Measurements from ENCODE around the gene DPCD.

DNA sequence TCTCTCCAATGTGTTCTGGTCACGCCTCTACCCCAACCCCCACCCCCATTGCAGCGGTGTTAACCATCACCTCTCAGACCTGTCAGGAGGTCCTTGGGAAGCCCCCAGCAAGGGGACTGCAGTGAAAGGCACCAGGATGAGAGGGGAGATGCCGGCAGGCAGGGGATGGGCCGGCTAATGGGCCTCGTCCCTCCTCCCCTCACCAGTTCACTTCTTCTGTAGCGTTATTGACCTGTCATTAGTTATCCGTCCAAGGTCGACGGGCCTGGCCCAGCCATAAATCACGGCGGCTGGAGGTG lies 18.8 kb upstream of the DPCD start:
- TF ChIP-seq, protein P1, sequence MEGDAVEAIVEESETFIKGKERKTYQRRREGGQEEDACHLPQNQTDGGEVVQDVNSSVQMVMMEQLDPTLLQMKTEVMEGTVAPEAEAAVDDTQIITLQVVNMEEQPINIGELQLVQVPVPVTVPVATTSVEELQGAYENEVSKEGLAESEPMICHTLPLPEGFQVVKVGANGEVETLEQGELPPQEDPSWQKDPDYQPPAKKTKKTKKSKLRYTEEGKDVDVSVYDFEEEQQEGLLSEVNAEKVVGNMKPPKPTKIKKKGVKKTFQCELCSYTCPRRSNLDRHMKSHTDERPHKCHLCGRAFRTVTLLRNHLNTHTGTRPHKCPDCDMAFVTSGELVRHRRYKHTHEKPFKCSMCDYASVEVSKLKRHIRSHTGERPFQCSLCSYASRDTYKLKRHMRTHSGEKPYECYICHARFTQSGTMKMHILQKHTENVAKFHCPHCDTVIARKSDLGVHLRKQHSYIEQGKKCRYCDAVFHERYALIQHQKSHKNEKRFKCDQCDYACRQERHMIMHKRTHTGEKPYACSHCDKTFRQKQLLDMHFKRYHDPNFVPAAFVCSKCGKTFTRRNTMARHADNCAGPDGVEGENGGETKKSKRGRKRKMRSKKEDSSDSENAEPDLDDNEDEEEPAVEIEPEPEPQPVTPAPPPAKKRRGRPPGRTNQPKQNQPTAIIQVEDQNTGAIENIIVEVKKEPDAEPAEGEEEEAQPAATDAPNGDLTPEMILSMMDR (IDR thresholded peaks at IDR 0.05; ENCODE audit: low read depth, low read length, missing input control), result no peak
- TF ChIP-seq TAF1 (conservative IDR thresholded peaks at IDR 0.05) (no peak), JUND (IDR thresholded peaks at IDR 0.05) (no peak), YY1 (IDR thresholded peaks at IDR 0.05) (no peak), RXRA (IDR thresholded peaks at IDR 0.05) (no peak), SP1 (IDR thresholded peaks at IDR 0.05) (no peak), NR2F2 (IDR thresholded peaks at IDR 0.05) (no peak), RAD21 (IDR thresholded peaks at IDR 0.05) (no peak)
- TF ChIP-seq, protein P2, sequence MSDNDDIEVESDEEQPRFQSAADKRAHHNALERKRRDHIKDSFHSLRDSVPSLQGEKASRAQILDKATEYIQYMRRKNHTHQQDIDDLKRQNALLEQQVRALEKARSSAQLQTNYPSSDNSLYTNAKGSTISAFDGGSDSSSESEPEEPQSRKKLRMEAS (IDR thresholded peaks at IDR 0.05), result no peak
- TF ChIP-seq, protein P3, sequence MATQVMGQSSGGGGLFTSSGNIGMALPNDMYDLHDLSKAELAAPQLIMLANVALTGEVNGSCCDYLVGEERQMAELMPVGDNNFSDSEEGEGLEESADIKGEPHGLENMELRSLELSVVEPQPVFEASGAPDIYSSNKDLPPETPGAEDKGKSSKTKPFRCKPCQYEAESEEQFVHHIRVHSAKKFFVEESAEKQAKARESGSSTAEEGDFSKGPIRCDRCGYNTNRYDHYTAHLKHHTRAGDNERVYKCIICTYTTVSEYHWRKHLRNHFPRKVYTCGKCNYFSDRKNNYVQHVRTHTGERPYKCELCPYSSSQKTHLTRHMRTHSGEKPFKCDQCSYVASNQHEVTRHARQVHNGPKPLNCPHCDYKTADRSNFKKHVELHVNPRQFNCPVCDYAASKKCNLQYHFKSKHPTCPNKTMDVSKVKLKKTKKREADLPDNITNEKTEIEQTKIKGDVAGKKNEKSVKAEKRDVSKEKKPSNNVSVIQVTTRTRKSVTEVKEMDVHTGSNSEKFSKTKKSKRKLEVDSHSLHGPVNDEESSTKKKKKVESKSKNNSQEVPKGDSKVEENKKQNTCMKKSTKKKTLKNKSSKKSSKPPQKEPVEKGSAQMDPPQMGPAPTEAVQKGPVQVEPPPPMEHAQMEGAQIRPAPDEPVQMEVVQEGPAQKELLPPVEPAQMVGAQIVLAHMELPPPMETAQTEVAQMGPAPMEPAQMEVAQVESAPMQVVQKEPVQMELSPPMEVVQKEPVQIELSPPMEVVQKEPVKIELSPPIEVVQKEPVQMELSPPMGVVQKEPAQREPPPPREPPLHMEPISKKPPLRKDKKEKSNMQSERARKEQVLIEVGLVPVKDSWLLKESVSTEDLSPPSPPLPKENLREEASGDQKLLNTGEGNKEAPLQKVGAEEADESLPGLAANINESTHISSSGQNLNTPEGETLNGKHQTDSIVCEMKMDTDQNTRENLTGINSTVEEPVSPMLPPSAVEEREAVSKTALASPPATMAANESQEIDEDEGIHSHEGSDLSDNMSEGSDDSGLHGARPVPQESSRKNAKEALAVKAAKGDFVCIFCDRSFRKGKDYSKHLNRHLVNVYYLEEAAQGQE (IDR thresholded peaks at IDR 0.05), result no peak
- TF ChIP-seq, protein P4, sequence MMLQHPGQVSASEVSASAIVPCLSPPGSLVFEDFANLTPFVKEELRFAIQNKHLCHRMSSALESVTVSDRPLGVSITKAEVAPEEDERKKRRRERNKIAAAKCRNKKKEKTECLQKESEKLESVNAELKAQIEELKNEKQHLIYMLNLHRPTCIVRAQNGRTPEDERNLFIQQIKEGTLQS (IDR thresholded peaks at IDR 0.05), result no peak

Data from liver (tissue), 3 donors.